ENCODE data around the gene WDR82. TPM values are rescaled to one million over a fixed set of nuclear protein-coding genes. Genes with fewer than 3 reads are reported as not detected.

Gene WDR82
- total and polyA plus RNA-seq, 9 of the 15 experiments (the other 6 are each of a cell fraction or from before 2014, with no cell fraction given), result 6.4 to 62.9 (median 37.1) TPM

- H2AFZ ChIP-seq (ENCODE audit: low read depth, low read length), result peak overlapping the region; percentile 77
- 57% methylated on average over 5 of the region's 8 CpGs for WGBS (ENCODE audit: insufficient coverage, low coverage, missing lambda C conversion rate)
- intact Hi-C loops (cut with micrococcal nuclease), result no loop called here
- peak; percentile 6 for ATAC-seq
- no peaks in the 10 kb centered on the region for H3K9me1 ChIP-seq (ENCODE audit: control insufficient read depth, insufficient read depth, low read length)
- H3K79me2 ChIP-seq (ENCODE audit: control insufficient read depth, insufficient read depth, low read length), result no peaks in the 10 kb centered on the region
- H3K4me2 ChIP-seq (ENCODE audit: insufficient read depth, low read length), result peak overlapping the region; percentile 72
- no peak for DNase-seq (ENCODE audit: extremely low read depth in 1 of 4, low spot score in 3 of 4)
- POLR2A ChIA-PET, result interaction anchor here (0.6 to 1.8 kb wide), 8 partner anchors 9 to 32 kb away, joined by 3 to 8 read pairs (median 5); partner anchors contain the start of genes TLR9 and WDR82
- no peaks in the 10 kb centered on the region for H3K27me3 ChIP-seq (ENCODE audit: control insufficient read depth in 2 of 2, insufficient read depth in 2 of 2, low read length in 2 of 2)
- peaks cover 17 to 21% of the 10 kb centered on the region in 2 experiments; a peak in 4 of 5 replicates for H3K4me1 ChIP-seq (replicated peaks in 1 of 2; ENCODE audit: control insufficient read depth in 2 of 2, insufficient read depth in 2 of 2, low read length in 2 of 2)
- no peak for FAIRE-seq
- 0 out of 2 replicates have a peak, but pooled peaks cover 6% of the 10 kb centered on the region for H4K20me1 ChIP-seq (replicated peaks; ENCODE audit: control insufficient read depth, insufficient read depth, low read length)
- H3K27ac ChIP-seq (ENCODE audit: extremely low read depth, low read depth, low read length), result no peak overlapping the region
- CTCF ChIA-PET (ENCODE audit: low intra/inter-chr PET ratio), result no interaction called here
- in situ Hi-C loops (cut with MboI), result no loop called here
- no peaks in the 10 kb centered on the region for H3K9me3 ChIP-seq (replicated peaks; ENCODE audit: control insufficient read depth, insufficient read depth, low read depth, low read length)
- no TSS peak for BruUV-seq (replicated peaks)
- peak overlapping the region; percentile 38 for H3K4me3 ChIP-seq
- H3K9ac ChIP-seq (ENCODE audit: insufficient read depth in 1 of 2, low read depth in 2 of 2, low read length in 2 of 2), result peak overlapping the region; percentile 30 to 82; a peak in 3 of 4 replicates
- no peak for TF ChIP-seq CAMTA2 (CRISPR knock-in tag; conservative IDR thresholded peaks at IDR 0.05)
- no peak for TF ChIP-seq FUS (optimal IDR thresholded peaks at IDR 0.05; ENCODE audit: low read depth, low read length)
- TF ChIP-seq HDAC2 (IDR thresholded peaks at IDR 0.05), result no peak
- no peak for TF ChIP-seq MYNN (IDR thresholded peaks at IDR 0.05)
- no peak for TF ChIP-seq MYNN (CRISPR knock-in tag; IDR thresholded peaks at IDR 0.05)
- no peak for TF ChIP-seq ZC3H4 (CRISPR knock-in tag; IDR thresholded peaks at IDR 0.05; ENCODE audit: borderline replicate concordance)
- TF ChIP-seq NELFE (IDR thresholded peaks at IDR 0.05; ENCODE audit: insufficient read depth, insufficient read length), result no peak
- TF ChIP-seq SAFB2 (IDR thresholded peaks at IDR 0.05; ENCODE audit: borderline replicate concordance, low read depth, low read length, severe bottlenecking), result no peak
- no peak for TF ChIP-seq MEF2D (tag; conservative IDR thresholded peaks at IDR 0.05; ENCODE audit: low read depth)
- no peak for TF ChIP-seq ZNF431 (CRISPR knock-in tag; IDR thresholded peaks at IDR 0.05)
- no peak for TF ChIP-seq RFX7 (CRISPR knock-in tag; IDR thresholded peaks at IDR 0.05)
- H3K36me3 ChIP-seq (ENCODE audit: control insufficient read depth, insufficient read depth, low read length), result peaks cover 12% of the 10 kb centered on the region; the same call in 1 of the 3 replicates
Measured at GRCh38 chr3:52246264-52246620, 32.2 kb downstream of the WDR82 start.
